ENCODE measurements around the gene RAB29. TPM values are rescaled to one million over a fixed set of nuclear protein-coding genes. Genes with fewer than 3 reads are reported as not detected.
A peak's percentile ranks its signal among the peaks of the same experiment; 100 is the strongest.

The RAB29 gene
- total RNA-seq, 1 experiment from 2014 or later: 11.0 TPM

- peak; percentile 71; the same call in 1 of the 2 replicates for TF ChIP-seq FOXP4 (CRISPR knock-in tag; IDR thresholded peaks at IDR 0.05)
- 0 out of 2 replicates have a peak, but pooled peaks have one; percentile 56 for TF ChIP-seq ZNF232 (CRISPR knock-in tag; IDR thresholded peaks at IDR 0.05)
- TF ChIP-seq SMAD3 (CRISPR knock-in tag; IDR thresholded peaks at IDR 0.05; ENCODE audit: borderline replicate concordance): peak; percentile 66; the same call in 1 of the 2 replicates
- peak; percentile 58; the same call in 1 of the 2 replicates for TF ChIP-seq CREM (CRISPR knock-in tag; IDR thresholded peaks at IDR 0.05)
- 0 out of 2 replicates have a peak, but pooled peaks have one; percentile 66 for TF ChIP-seq ZNF425 (CRISPR knock-in tag; conservative IDR thresholded peaks at IDR 0.05)
- TF ChIP-seq NR2C2 (CRISPR knock-in tag; IDR thresholded peaks at IDR 0.05): no peak
- TF ChIP-seq ZNF281 (CRISPR knock-in tag; IDR thresholded peaks at IDR 0.05): peak; percentile 95
- 0 out of 2 replicates have a peak, but pooled peaks have one; percentile 26 for TF ChIP-seq JUN (CRISPR knock-in tag; IDR thresholded peaks at IDR 0.05)
- TF ChIP-seq CTCF (IDR thresholded peaks at IDR 0.05): no peak
- peak; percentile 38; the same call in 1 of the 2 replicates for TF ChIP-seq PRRX2 (CRISPR knock-in tag; IDR thresholded peaks at IDR 0.05)
- no peak for TF ChIP-seq ZNF423 (CRISPR knock-in tag; IDR thresholded peaks at IDR 0.05)
- no peak for TF ChIP-seq RELA (CRISPR knock-in tag; IDR thresholded peaks at IDR 0.05; ENCODE audit: borderline replicate concordance)
- TF ChIP-seq FOXK1 (CRISPR knock-in tag; IDR thresholded peaks at IDR 0.05): peak; percentile 55; the same call in 1 of the 2 replicates
- TF ChIP-seq EMX1 (CRISPR knock-in tag; IDR thresholded peaks at IDR 0.05): peak; percentile 88
- TF ChIP-seq OVOL2 (CRISPR knock-in tag; IDR thresholded peaks at IDR 0.05; ENCODE audit: borderline replicate concordance): peak; percentile 56; the same call in 1 of the 2 replicates
- TF ChIP-seq CDX4 (CRISPR knock-in tag; IDR thresholded peaks at IDR 0.05; ENCODE audit: borderline replicate concordance): no peak
- no peak for TF ChIP-seq GTF2I (CRISPR knock-in tag; conservative IDR thresholded peaks at IDR 0.05)
- no peak for TF ChIP-seq JAZF1 (CRISPR knock-in tag; IDR thresholded peaks at IDR 0.05)
- TF ChIP-seq ZNF512 (CRISPR knock-in tag; IDR thresholded peaks at IDR 0.05; ENCODE audit: borderline replicate concordance): no peak
- TF ChIP-seq ZMAT4 (CRISPR knock-in tag; IDR thresholded peaks at IDR 0.05): peak; percentile 55; the same call in 1 of the 2 replicates
- TF ChIP-seq NR1H2 (CRISPR knock-in tag; IDR thresholded peaks at IDR 0.05): no peak
Measured at GRCh38 chr1:205749234-205750137, 25.8 kb downstream of the RAB29 start (continued).

All from WTC11 (cell line).